Mesodermal cell (in vitro differentiated cells): ENCODE measurements around the gene NIT1.

Experiments
- H3K27ac ChIP-seq: 2 replicates; pipeline ENCODE4 v1.7.0; 2013; ENCODE audit warnings: mild to moderate bottlenecking, low read depth, low read length, moderate library complexity; ENCODE audit not compliant: severe bottlenecking
- H3K36me3 ChIP-seq: 2 replicates; pipeline ENCODE4 v1.7.1; 2013; ENCODE audit warnings: mild to moderate bottlenecking, low read length, moderate library complexity; ENCODE audit not compliant: control insufficient read depth, insufficient read depth
- H3K4me1 ChIP-seq: one replicate; pipeline ENCODE4 v1.7.1; 2013; ENCODE audit warnings: mild to moderate bottlenecking, low read length; ENCODE audit not compliant: insufficient read depth, control insufficient read depth, poor library complexity, severe bottlenecking
- H3K4me3 ChIP-seq: 2 replicates; pipeline ENCODE4 v1.7.0; 2013; ENCODE audit warnings: low read length, control low read depth, mild to moderate bottlenecking; ENCODE audit not compliant: insufficient read depth, poor library complexity, severe bottlenecking; ENCODE audit errors: extremely low read depth
- H3K9me3 ChIP-seq: 2 replicates; pipeline ENCODE4 v1.7.1; 2013; ENCODE audit warnings: mild to moderate bottlenecking, low read length, moderate library complexity; ENCODE audit not compliant: control insufficient read depth
- WGBS, 2 experiments: methylation state at CpG; one replicate each; pipeline ENCODE4 v1.1.5; 2013; ENCODE audit warnings: missing lambda C conversion rate in 2 of 2; ENCODE audit not compliant: insufficient coverage in 2 of 2; 5-methylcytosine and 5-hydroxymethylcytosine counted together

NIT1 gene

DNA sequence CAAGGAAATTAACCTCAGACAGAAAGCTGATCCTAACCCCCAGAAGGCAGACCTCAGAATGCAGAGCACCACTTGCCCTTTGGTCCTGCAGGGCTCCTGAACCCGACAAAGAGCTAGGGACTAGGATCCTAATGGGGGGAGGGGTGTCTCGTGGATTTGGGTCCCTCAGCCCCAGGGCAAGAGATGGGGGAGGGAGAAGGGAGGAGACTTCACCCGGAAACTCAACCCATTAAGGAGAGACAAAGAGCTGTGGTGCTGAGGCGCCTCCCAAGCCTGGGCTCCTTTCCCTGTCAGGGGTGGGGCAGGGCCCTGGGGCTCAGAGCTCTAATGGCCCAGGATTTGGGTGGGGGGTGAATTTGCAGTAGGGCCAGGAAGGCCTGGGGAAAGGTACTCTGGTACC, 31.4 kb upstream of the NIT1 start:
- H3K4me3 ChIP-seq, result no peak overlapping the region
- H3K36me3 ChIP-seq, result no peaks in the 10 kb centered on the region
- no peak overlapping the region for H3K27ac ChIP-seq
- whole genome bisulfite sequencing, 2 experiments, result 60 to 80% methylated on average over 1 to 4 of the region's 4 CpGs
- no peaks in the 10 kb centered on the region for H3K9me3 ChIP-seq
- H3K4me1 ChIP-seq, result peaks cover 32% of the 10 kb centered on the region

DNA sequence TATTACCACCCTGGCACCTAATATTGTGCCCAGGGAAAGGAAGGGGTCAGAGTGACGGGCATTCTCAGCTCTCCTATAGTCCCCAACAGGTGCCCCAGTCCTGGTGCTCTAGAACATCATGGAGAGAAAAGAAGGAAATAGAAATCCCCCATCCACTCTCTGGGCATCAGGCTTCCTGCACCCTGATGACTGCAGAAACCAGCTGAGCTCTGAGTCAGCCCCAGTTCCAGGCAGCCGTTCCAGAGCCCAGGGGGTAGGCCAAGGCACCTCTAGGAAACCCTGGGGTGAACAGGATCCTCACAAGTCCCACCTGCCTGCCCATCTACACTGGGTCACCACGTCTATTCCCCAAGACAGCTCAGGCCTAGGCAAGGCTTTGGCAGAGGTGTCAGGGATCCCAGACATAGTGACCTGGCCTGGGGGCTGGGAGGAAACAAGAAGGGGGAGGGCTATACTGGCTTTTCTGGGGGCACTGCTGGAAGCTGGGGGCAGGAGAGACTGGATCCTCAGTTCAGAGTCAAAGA, 29.3 kb upstream of the NIT1 start:
- Histone ChIP-seq H3K9me3 (no peaks in the 10 kb centered on the region), H3K27ac (no peak overlapping the region), H3K36me3 (no peaks in the 10 kb centered on the region), H3K4me1 (peaks cover 36% of the 10 kb centered on the region), H3K4me3 (no peak overlapping the region)
- WGBS, 2 experiments, result 78 to 100% methylated on average over 1 of the region's 3 CpGs

DNA sequence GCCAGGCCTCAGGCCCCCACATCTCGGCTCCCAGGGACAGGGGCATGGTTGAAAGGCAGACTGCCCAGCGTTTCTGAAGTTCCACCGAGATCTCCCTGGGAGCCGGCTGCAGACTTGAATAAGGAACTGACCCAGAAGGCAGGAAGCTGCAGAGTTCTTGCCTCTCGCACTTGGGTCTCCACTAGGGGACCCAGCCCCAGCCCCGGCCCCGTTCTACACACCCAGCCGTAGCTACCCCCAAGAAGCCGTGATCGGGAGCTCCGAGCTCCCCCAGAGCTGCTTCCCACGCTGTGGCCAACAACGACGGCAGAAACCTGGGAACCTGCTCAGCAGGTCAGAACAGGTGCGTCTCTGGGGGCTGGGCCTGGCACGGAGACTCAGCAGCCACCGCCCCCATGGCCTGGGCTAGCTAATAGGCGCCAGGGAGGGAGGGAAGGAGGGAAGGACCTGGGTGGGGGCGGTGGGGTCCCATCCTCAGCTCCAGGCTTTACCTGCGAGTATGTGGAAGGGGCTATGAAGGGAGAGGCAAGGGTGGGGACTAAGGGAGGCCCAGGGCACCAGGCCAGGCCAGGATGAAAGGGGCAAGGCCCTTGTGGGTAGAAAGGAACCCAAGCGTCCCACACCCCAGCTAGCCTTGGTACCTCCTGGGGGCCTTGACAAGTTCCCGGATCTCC, 28.5 kb upstream of the NIT1 start, which contains the start of gene NECTIN4:
TSS of gene NECTIN4 (minus strand) at position 308 of the 674 bp plus-strand sequence. CDS start at position 46, 262 bp downstream.
- 83 to 90% methylated on average over 16 to 21 of the region's 22 CpGs for whole genome bisulfite sequencing, 2 experiments
- Histone ChIP-seq H3K4me3 (no peak within 1 kb of the TSS), H3K27ac (no peak within 1 kb of the TSS), H3K4me1 (peaks cover 28% of the 10 kb centered on the region), H3K9me3 (no peaks in the 10 kb centered on the region), H3K36me3 (no peaks in the 10 kb centered on the region)

DNA sequence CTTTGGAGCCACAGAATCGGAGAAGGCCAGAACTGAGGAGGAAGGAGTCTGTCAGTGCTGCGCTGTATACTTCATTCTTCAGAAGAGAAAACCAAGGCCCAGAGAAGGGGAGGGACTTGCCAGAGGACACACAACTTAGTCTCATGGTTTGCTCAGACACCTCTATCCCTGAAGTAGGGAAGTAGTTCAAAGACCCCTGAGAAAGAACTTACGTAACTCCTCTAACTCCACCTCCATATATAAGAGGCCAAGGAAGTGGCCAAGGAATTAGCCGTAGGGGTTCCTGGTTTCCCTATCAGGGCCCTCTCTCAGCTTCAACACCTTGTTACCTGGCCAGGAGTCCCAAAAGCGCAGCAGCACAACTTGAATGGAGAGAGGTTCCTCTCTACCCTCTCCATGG, 28.0 kb upstream of the NIT1 start:
- Histone ChIP-seq H3K36me3 (no peaks in the 10 kb centered on the region), H3K4me1 (peaks cover 23% of the 10 kb centered on the region), H3K27ac (no peak overlapping the region), H3K4me3 (no peak overlapping the region), H3K9me3 (no peaks in the 10 kb centered on the region)
- WGBS, 2 experiments, result 95 to 100% methylated on average over 2 to 4 of the region's 5 CpGs

DNA sequence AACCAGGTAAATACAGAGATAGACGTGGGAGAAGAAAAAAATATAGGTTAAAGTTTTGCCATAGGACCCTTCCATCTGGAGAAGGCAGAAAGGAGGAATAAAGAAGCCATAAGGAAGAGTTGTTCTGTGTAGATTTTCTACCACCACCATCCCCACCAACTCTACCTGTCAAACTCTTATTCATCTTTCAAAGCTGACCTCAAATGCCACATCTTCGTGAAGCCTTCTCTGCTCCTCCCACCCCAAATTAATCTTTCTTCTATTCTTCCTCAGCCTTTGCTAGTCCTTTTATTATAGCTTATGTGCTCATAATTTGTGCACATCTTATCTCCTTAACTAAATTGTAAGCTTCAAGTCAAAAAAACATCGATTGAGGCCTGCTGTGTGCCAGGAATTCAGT, 27.3 kb upstream of the NIT1 start:
- Histone ChIP-seq H3K27ac (no peak overlapping the region), H3K4me3 (no peak overlapping the region)
- 75 to 100% methylated on average over 2 of the region's 3 CpGs for WGBS, 2 experiments

DNA sequence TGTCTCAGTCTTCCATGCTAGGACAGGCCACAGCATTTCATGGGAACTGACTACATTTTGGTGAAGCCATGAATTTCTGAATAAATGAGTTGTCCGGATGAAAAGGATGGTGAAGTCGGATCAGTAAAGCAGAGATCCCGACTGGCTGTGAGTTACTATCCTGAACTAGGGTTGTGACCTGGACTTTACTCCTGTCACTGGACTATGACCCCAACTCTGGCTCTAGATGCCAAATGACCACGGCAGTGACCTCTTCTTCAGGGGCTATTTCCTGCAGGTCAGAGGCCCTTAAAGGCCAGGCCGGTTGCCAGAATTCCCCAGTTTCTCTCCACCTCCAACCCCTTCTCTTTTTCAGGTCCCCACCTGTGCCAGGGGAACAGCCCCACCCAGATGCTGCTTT, 26.8 kb upstream of the NIT1 start:
- no peak overlapping the region for H3K4me3 ChIP-seq
- WGBS, 2 experiments, result 97 to 100% methylated on average over 3 to 4 of the region's 5 CpGs
- H3K9me3 ChIP-seq, result no peaks in the 10 kb centered on the region
- peaks cover 12% of the 10 kb centered on the region for H3K4me1 ChIP-seq
- H3K36me3 ChIP-seq, result no peaks in the 10 kb centered on the region
- no peak overlapping the region for H3K27ac ChIP-seq

More for the DNA sequence above, 27.3 kb upstream of the NIT1 start:
- H3K36me3 ChIP-seq, result no peaks in the 10 kb centered on the region
- peaks cover 17% of the 10 kb centered on the region for H3K4me1 ChIP-seq
- H3K9me3 ChIP-seq, result no peaks in the 10 kb centered on the region

DNA sequence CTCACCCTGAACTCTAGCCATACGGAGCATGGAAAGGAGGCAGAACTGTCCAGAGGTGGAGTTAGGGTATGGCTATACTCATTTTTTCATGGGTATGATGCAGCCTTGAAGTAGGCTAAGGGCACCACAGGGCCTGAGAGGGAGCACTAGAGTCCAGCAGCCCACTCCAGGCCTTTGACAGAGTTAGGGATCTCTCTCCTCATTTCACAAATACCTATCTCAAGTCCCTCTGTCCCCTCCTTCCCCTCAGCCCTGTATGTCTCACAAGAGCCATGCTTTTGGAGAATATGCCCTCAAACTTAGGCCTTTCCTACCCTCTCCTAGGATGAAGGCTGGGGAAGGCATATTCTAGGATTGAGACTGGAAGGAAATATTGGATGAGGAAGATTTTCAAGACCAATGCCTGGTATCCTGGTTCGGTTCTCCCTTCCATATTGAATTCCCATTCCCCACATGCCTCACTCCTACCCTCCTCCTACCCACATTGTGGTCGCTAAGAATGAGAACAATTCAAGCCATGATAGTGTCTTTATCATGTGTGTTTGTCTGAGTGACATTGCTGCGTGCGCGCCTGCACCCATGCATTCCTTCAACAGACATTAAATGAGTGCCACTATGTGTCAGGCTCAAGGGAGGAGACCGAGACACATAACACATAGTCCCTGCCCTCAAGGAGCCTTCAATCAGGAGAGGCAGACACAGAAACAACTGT, 26.0 kb upstream of the NIT1 start:
- Histone ChIP-seq H3K9me3 (no peaks in the 10 kb centered on the region), H3K4me3 (no peak overlapping the region), H3K36me3 (no peaks in the 10 kb centered on the region), H3K27ac (no peak overlapping the region), H3K4me1 (peaks cover 7% of the 10 kb centered on the region)
- 77 to 100% methylated on average over 2 to 3 of the region's 7 CpGs for WGBS, 2 experiments

DNA sequence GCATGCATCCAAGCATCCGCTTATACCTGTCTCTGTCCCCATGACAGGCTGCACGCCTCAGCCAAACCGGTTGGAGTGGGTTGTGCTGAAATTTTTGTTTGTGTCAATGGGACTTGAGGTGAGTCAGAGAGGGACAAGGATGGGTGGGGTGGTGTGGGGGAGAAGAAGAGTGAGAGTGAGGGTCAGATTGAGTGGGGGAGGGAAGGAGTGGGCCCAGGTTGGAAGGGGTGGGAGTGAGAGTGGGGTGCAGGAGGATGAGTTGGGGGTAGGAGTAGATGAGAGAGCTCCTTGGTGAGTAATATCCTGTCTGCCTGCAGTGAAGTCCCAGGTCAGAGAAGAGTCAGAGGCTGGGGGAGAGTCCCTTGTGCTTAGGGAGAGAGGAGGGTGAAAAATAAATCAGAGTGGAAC, 25.3 kb upstream of the NIT1 start:
- no peak overlapping the region for H3K27ac ChIP-seq
- 87 to 88% methylated on average over 3 of the region's 3 CpGs for WGBS, 2 experiments

DNA sequence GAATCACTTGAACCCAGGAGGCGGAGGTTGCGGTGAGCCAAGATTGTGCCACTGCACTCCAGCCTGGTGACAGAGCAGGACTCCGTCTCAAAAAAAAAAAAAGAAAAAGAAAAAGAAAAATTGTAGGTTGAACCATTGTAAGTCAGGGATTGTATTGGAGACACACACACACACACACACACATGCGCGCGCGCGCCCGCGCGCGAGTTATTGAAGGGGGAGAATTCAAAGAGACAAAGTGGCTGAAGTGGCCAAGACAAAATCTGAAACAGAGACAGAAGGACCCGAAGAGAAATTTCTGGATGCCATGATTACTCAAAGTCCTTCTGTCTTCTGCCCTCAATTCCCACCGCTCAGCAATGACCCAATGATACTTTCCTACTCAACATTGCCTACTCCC, 23.4 kb upstream of the NIT1 start:
- Histone ChIP-seq H3K9me3 (no peaks in the 10 kb centered on the region), H3K27ac (no peak overlapping the region), H3K4me3 (no peak overlapping the region), H3K4me1 (peaks cover 11% of the 10 kb centered on the region), H3K36me3 (peaks cover 4% of the 10 kb centered on the region)
- 90 to 96% methylated on average over 3 to 4 of the region's 14 CpGs for WGBS, 2 experiments

More for the DNA sequence above, 25.3 kb upstream of the NIT1 start:
- peaks cover 7% of the 10 kb centered on the region for H3K4me1 ChIP-seq
- no peaks in the 10 kb centered on the region for H3K9me3 ChIP-seq
- no peaks in the 10 kb centered on the region for H3K36me3 ChIP-seq
- H3K4me3 ChIP-seq, result no peak overlapping the region

DNA sequence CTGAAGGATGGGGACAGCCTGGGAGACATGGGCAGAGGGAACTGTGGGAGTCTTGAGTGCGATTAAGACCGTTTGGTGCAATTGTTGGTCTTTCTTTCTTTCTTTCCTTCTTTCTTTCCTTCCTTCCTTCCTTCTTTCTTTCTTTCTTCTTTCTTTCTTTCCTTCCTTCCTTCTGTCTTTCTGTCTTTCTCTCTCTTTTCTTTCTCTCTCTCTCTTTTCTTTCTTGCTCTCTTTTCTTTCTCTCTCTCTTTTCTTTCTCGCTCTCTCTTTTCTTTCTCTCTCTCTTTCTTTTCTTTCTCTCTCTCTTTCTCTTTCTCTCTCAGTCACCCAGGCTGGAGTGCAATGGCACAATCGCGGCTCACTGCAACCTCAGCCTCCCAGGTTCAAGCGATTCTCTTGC, 22.7 kb upstream of the NIT1 start:
- Histone ChIP-seq H3K36me3 (peaks cover 12% of the 10 kb centered on the region), H3K4me1 (peaks cover 11% of the 10 kb centered on the region), H3K9me3 (no peaks in the 10 kb centered on the region), H3K4me3 (no peak overlapping the region), H3K27ac (no peak overlapping the region)
- 83 to 96% methylated on average over 2 to 6 of the region's 6 CpGs for WGBS, 2 experiments

DNA sequence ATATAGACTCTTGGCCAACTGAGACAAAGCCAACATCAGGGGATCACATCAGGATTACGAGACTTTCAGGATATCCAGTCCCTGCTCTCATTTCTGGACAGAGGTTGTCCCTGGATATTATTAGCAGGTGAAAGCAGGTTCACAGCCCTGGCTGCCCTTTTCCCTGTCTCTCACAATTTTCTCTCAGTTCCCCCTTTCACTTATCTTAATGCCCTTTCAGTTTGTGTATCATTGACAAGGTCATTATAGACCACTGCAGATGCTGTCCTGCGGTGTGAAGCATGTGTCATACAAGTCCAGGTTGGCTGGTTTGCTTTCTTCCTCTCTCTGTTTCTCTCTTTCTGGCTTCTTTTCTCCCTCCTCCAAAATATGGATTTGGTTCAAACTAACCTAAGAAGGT, 21.9 kb upstream of the NIT1 start:
- Histone ChIP-seq H3K27ac (no peak overlapping the region), H3K4me3 (no peak overlapping the region), H3K9me3 (no peaks in the 10 kb centered on the region), H3K4me1 (peaks cover 11% of the 10 kb centered on the region), H3K36me3 (peaks cover 19% of the 10 kb centered on the region)
- 58 to 75% methylated on average over 2 of the region's 2 CpGs for WGBS, 2 experiments
